H9 (cell line): ENCODE data around the gene HCN2. TPM values are rescaled to one million over a fixed set of nuclear protein-coding genes. Genes with fewer than 3 reads are reported as not detected.
A peak's percentile ranks its signal among the peaks of the same experiment; 100 is the strongest.

Experiments used
- DNase-seq: peaks from one replicate; pipeline ENCODE4 v3.0.0-alpha.2; 2017
- H2AFZ ChIP-seq: one replicate; pipeline ENCODE4 v1.6.1; 2013; ENCODE audit warnings: mild to moderate bottlenecking, low read length, control low read depth, moderate library complexity
- H2AK5ac ChIP-seq: 2 replicates; pipeline ENCODE4 v1.6.1; 2013; ENCODE audit warnings: low read length, control low read depth, mixed read lengths; ENCODE audit not compliant: insufficient read length
- H2BK120ac ChIP-seq: one replicate; pipeline ENCODE4 v1.6.1; 2013; ENCODE audit warnings: low read depth, mild to moderate bottlenecking, low read length, control low read depth, inconsistent platforms; ENCODE audit not compliant: poor library complexity, severe bottlenecking
- H2BK12ac ChIP-seq: 2 replicates; pipeline ENCODE4 v1.6.1; 2013; ENCODE audit warnings: low read length, control low read depth, mixed read lengths, low read depth; ENCODE audit not compliant: insufficient read length
- H2BK15ac ChIP-seq: 2 replicates; pipeline ENCODE4 v1.6.1; 2013; ENCODE audit warnings: low read depth, low read length, control low read depth
- H2BK20ac ChIP-seq: one replicate; pipeline ENCODE4 v1.6.1; 2013; ENCODE audit warnings: low read depth, mild to moderate bottlenecking, low read length, control low read depth, inconsistent platforms; ENCODE audit not compliant: poor library complexity, severe bottlenecking
- H2BK5ac ChIP-seq: 2 replicates; pipeline ENCODE4 v1.6.1; 2013; ENCODE audit warnings: low read length, control low read depth, mixed read lengths; ENCODE audit not compliant: insufficient read length
- H3K14ac ChIP-seq: 2 replicates; pipeline ENCODE4 v1.6.1; 2013; ENCODE audit warnings: low read length, control low read depth; ENCODE audit not compliant: insufficient read depth
- H3K18ac ChIP-seq: 2 replicates; pipeline ENCODE4 v1.6.1; 2013; ENCODE audit warnings: low read depth, mild to moderate bottlenecking, mixed read lengths, low read length, control low read depth; ENCODE audit not compliant: insufficient read length
- H3K23ac ChIP-seq: 2 replicates; pipeline ENCODE4 v1.6.1; 2013; ENCODE audit warnings: low read length, control low read depth, mixed read lengths, low read depth; ENCODE audit not compliant: insufficient read length
- H3K23me2 ChIP-seq: 2 replicates; pipeline ENCODE4 v1.6.1; 2013; ENCODE audit warnings: low read depth, mild to moderate bottlenecking, mixed read lengths, low read length, control low read depth; ENCODE audit not compliant: insufficient read length, poor library complexity, severe bottlenecking
- H3K27ac ChIP-seq: 2 replicates; pipeline ENCODE4 v1.5.1; 2013; ENCODE audit warnings: low read length, control low read depth, mixed read lengths, low read depth; ENCODE audit not compliant: insufficient read length
- H3K27me3 ChIP-seq: 2 replicates; pipeline ENCODE4 v1.6.1; 2013; ENCODE audit warnings: low read length, control low read depth, inconsistent platforms; ENCODE audit not compliant: insufficient read depth
- H3K4ac ChIP-seq: 2 replicates; pipeline ENCODE4 v1.6.1; 2013; ENCODE audit warnings: low read depth, mild to moderate bottlenecking, control low read depth, inconsistent platforms, low read length, moderate library complexity
- H3K4me1 ChIP-seq: 2 replicates; pipeline ENCODE4 v1.6.1; 2013; ENCODE audit warnings: low read length, control low read depth, inconsistent platforms; ENCODE audit not compliant: insufficient read depth
- H3K4me2 ChIP-seq: 2 replicates; pipeline ENCODE4 v1.6.1; 2013; ENCODE audit warnings: low read length, control low read depth, mixed read lengths; ENCODE audit not compliant: insufficient read length, insufficient read depth
- H3K56ac ChIP-seq: 2 replicates; pipeline ENCODE4 v1.6.1; 2013; ENCODE audit warnings: low read depth, mild to moderate bottlenecking, mixed read lengths, low read length, control low read depth; ENCODE audit not compliant: insufficient read length
- H3K79me1 ChIP-seq: 2 replicates; pipeline ENCODE4 v1.6.1; 2013; ENCODE audit warnings: low read depth, mild to moderate bottlenecking, moderate library complexity, low read length, control low read depth, inconsistent platforms; ENCODE audit not compliant: insufficient read depth, poor library complexity, severe bottlenecking
- H3K79me2 ChIP-seq: 2 replicates; pipeline ENCODE4 v1.6.1; 2013; ENCODE audit warnings: low read length, control low read depth, inconsistent platforms; ENCODE audit not compliant: insufficient read depth
- H3K9ac ChIP-seq: 2 replicates; pipeline ENCODE4 v1.6.1; 2013; ENCODE audit warnings: low read length, control low read depth, mixed read lengths; ENCODE audit not compliant: insufficient read length; ENCODE audit errors: extremely low read depth
- H3K9me3 ChIP-seq: one replicate; pipeline ENCODE4 v1.6.1; 2013; ENCODE audit warnings: low read depth, low read length, inconsistent platforms; ENCODE audit not compliant: control insufficient read depth
- H3T11ph ChIP-seq: one replicate; pipeline ENCODE4 v1.6.1; 2013; ENCODE audit warnings: mild to moderate bottlenecking, low read length, control low read depth, inconsistent platforms
- H4K20me1 ChIP-seq: one replicate; pipeline ENCODE4 v1.6.1; 2013; ENCODE audit not compliant: control insufficient read depth, insufficient read length, insufficient read depth
- H4K5ac ChIP-seq: 2 replicates; pipeline ENCODE4 v1.6.1; 2013; ENCODE audit warnings: low read depth, mild to moderate bottlenecking, mixed read lengths, low read length, control low read depth; ENCODE audit not compliant: insufficient read length
- H4K8ac ChIP-seq: replicated peaks from 2 replicates; pipeline ENCODE4 v1.6.1; 2013; ENCODE audit warnings: low read length, control low read depth, mixed read lengths, low read depth; ENCODE audit not compliant: insufficient read length
- H4K91ac ChIP-seq: 2 replicates; pipeline ENCODE4 v1.6.1; 2013; ENCODE audit warnings: low read depth, mild to moderate bottlenecking, moderate library complexity, mixed read lengths, low read length, control low read depth; ENCODE audit not compliant: insufficient read length
- H3K27ac Mint-ChIP-seq, 3 experiments: 2 replicates in 2 of 3; 3 replicates in 1 of 3; pipeline ENCODE4 v1.8.0; 2020 to 2021; ENCODE audit warnings: mixed read lengths in 3 of 3, mild to moderate bottlenecking in 1 of 3, moderate library complexity in 1 of 3
- H3K27me3 Mint-ChIP-seq: 2 replicates; pipeline ENCODE4 v1.8.0; 2021; ENCODE audit warnings: low read depth, mild to moderate bottlenecking, moderate library complexity, mixed read lengths
- H3K36me3 Mint-ChIP-seq, 3 experiments: 2 replicates in 2 of 3; 3 replicates in 1 of 3; pipeline ENCODE4 v1.8.0; 2020 to 2021; ENCODE audit warnings: low read depth in 3 of 3, mixed read lengths in 3 of 3; ENCODE audit not compliant: insufficient read depth in 1 of 3
- H3K4me1 Mint-ChIP-seq, 2 experiments: 2 replicates each; pipeline ENCODE4 v1.8.0; 2020; ENCODE audit warnings: mixed read lengths in 2 of 2
- H3K4me3 Mint-ChIP-seq, 2 experiments: 2 replicates in 1 of 2; 3 replicates in 1 of 2; pipeline ENCODE4 v1.8.0; 2020 to 2021; ENCODE audit warnings: mild to moderate bottlenecking in 2 of 2, mixed read lengths in 2 of 2, moderate library complexity in 1 of 2
- H3K9me3 Mint-ChIP-seq, 2 experiments: 2 replicates in 1 of 2; 3 replicates in 1 of 2; pipeline ENCODE4 v1.8.0; 2020; ENCODE audit warnings: mild to moderate bottlenecking in 2 of 2, mixed read lengths in 2 of 2, moderate library complexity in 1 of 2
- CTCF ChIP-seq: fragments of 200-600 bp; sonication (generic); conservative IDR thresholded peaks from 3 replicates; pipeline ENCODE4 v1.8.0; 2021; ENCODE audit warnings: antibody characterized with exemption, mild to moderate bottlenecking
- WGBS: extraction: QIAGEN DNeasy Blood & Tissue Kit; methylation state at CpG from one replicate; pipeline ENCODE4 v1.1.7; 2013; ENCODE audit warnings: missing lambda C conversion rate, low lambda C conversion rate, mixed read lengths; ENCODE audit not compliant: insufficient read length; ENCODE audit errors: extremely low coverage; 5-methylcytosine and 5-hydroxymethylcytosine counted together
- total RNA-seq: library from RNA; stranded (reverse); gene quantifications from 2 replicates; pipeline ENCODE4 v1.2.1, GENCODE V29; 2021

Gene HCN2
- total RNA-seq, 1 experiment from 2014 or later, result 3.7 TPM

- H3K4me2 ChIP-seq, result no peak overlapping the region
- peaks cover 3% of the 10 kb centered on the region for H3K79me1 ChIP-seq
- H4K20me1 ChIP-seq, result peaks cover 2% of the 10 kb centered on the region
- no peak overlapping the region for H2AK5ac ChIP-seq
- no peak overlapping the region for H3K4ac ChIP-seq
- H3K27me3 ChIP-seq, result no peaks in the 10 kb centered on the region
- no CpG with 5 or more reads among the region's 11 CpGs for WGBS
- no peaks in the 10 kb centered on the region for H3K9me3 ChIP-seq
- no peak overlapping the region for H2BK120ac ChIP-seq
- Mint-ChIP-seq H3K4me3 (no peak overlapping the region; a peak in 1 of 5 replicates), H3K27me3 (no peaks in the 10 kb centered on the region; the same call in none of the 2 replicates), H3K9me3 (no peaks in the 10 kb centered on the region), H3K27ac (peak overlapping the region in 1 of 3 experiments; percentile 49; a peak in 1 of 7 replicates), H3K36me3 (peaks cover 6 to 38% (median 28%) of the 10 kb centered on the region in 3 experiments; a peak in 6 of 7 replicates), H3K4me1 (peaks cover 8 to 20% of the 10 kb centered on the region in 2 experiments)
- TF ChIP-seq CTCF, result no peak
- no peak overlapping the region for H4K8ac ChIP-seq
- no peak overlapping the region for H2BK20ac ChIP-seq
- no peaks in the 10 kb centered on the region; the same call in 1 of the 2 replicates for H3K4me1 ChIP-seq
- H2BK12ac ChIP-seq, result no peak overlapping the region
- no peak overlapping the region for H4K91ac ChIP-seq
- H3K14ac ChIP-seq, result no peak overlapping the region
- no peak overlapping the region for H2BK5ac ChIP-seq
- peaks cover 33% of the 10 kb centered on the region; the same call in 1 of the 2 replicates for H3K79me2 ChIP-seq
- no peak overlapping the region for H3K18ac ChIP-seq
- no peaks in the 10 kb centered on the region for H3K23me2 ChIP-seq
- no peak overlapping the region for H3T11ph ChIP-seq
- no peak overlapping the region for H2AFZ ChIP-seq
- H3K23ac ChIP-seq, result no peak overlapping the region
- H3K27ac ChIP-seq, result no peak overlapping the region
- no peak overlapping the region for H3K56ac ChIP-seq
- no peak overlapping the region for H2BK15ac ChIP-seq
- H4K5ac ChIP-seq, result no peak overlapping the region
- DNase-seq, result no peak
- no peak overlapping the region for H3K9ac ChIP-seq
Measured at GRCh38 chr19:579842-580155, 9.9 kb upstream of the HCN2 start.
